ENCODE data around the gene SHISA5.

SHISA5 gene

GRCh38 chr3:48430708-48431101 lies 73.3 kb downstream of the SHISA5 start:
- DNase-seq (ENCODE audit: low read depth): no peak

DNA sequence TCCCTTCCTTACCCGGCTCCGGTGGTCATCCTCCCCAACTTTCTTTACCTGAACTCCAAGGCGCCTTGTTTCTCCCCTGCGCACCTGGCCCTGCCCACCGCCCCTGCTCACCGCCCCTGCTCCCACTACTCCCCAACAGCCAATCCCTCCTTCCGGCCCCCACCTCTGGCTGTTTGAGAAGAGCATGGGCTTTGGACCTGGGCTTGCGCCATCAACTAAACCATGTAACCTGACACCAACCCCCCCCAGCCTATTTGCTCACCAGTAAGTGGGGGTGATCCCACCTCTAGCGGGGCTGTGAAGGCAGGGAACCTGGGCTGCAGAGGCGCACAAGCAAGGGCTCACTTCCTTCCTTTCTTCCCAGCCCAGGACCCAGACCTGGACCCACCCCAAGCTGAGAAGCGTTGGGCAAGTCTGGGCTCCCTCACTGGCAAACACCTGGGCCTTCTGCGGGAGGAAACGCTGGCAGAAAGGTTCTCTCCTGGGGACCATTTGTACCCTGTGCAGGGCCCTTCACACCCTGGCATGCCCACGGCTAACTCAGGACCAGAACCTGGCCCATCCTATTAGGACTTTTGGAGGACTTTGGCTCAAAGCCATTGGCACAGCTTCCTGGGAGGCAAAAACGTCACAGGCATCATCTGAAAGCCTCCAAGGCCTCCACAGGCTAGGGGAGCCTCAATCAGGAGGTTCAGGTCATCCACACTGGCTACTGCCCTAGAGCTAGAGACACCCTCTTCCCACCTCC lies 73.8 kb downstream of the SHISA5 start, which contains the start of gene PLXNB1:
Gene PLXNB1, minus strand, starts transcription at position 127 of the 748 bp plus-strand sequence. CDS start 5,475 bp downstream, outside the sequence.
- peak; percentile 63 for DNase-seq (ENCODE audit: low read depth)

- DNase-seq (ENCODE audit: low read depth): peak; percentile 57
Observed at GRCh38 chr3:48429317-48429959, 74.5 kb downstream of the SHISA5 start.

GRCh38 chr3:48428572-48429316 lies 75.2 kb downstream of the SHISA5 start:
- DNase-seq (ENCODE audit: low read depth): peak; percentile 44

GRCh38 chr3:48428088-48428571 lies 75.8 kb downstream of the SHISA5 start:
- DNase-seq (ENCODE audit: low read depth): no peak

GRCh38 chr3:48427630-48427962 lies 76.4 kb downstream of the SHISA5 start:
- DNase-seq (ENCODE audit: low read depth): no peak

DNA sequence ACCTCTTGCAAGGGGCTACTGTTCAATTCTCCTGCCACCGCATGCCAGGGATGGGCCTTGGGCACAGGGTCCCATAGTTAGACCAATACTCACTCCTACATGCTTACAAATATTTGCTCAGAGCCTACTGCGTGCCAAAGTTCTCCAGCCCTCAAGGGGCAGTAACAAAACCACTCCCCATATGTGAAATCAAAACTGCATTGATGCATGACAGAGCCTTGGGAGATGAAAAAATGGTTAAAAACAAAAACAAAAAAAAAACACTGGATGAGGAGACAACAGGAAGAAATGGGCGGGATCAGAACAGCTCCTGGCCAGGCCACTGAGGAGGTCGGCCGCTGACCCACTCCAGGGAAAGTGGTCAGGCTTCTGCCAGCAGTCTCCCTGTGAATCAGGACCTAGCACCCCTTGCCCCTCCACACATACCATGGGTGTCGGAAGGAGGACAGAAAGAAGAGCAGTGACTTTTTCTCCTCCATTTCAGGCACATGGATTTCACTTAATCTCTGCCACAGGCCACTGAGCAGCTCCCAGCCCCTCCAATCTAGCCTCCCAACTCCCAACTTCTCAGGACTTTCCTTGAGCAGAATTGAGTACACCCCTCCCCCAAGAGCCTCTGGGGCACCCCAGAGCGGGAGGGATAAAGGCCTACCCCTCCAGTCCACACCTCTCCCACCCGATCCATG lies 76.9 kb downstream of the SHISA5 start:
- DNase-seq (ENCODE audit: low read depth): peak; percentile 9

GRCh38 chr3:48426401-48426909 lies 77.5 kb downstream of the SHISA5 start:
- no peak for DNase-seq (ENCODE audit: low read depth)

GRCh38 chr3:48425281-48425812 lies 78.6 kb downstream of the SHISA5 start:
- DNase-seq (ENCODE audit: low read depth): peak; percentile 35

DNA sequence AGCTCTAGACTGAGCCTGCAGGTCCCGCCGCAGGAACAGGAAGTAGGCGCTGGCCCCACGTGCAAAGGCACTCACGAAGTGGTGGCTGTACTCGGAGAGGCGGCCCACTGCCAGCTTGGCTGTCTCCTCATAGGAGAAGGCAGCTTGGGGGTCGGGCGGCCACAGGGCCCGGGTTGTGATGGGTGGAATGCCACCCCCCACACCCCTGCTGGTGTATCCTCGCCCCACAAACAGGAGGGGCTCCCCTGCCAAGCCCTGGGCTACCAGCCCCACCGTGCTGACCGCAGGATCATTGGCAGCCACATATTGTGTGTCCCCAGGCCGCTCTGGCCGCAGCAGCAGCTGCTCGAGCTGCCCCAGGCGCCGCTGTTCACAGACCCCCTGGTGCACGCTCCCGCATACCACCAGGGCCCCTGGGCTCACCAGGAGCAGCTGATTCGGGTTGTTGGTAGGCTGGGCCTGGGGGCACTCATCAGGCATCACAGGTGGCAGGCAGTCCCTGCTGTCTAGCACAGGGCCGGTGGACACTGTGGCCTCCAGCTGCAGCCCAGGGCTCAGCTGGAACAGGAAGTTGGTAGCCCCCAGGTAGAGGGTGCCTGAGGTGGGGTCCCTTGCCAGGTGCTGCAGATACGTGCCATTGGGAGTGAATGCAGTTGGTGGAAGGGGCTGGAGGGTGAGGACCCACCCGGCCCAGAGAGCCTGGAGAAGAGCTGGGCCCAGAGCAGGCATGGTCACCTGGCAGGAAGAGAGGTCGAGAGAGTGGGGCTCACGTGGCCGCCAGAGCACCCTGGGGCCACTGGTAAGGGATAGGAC lies 79.9 kb downstream of the SHISA5 start:
- no peak for DNase-seq (ENCODE audit: low read depth)

DNA sequence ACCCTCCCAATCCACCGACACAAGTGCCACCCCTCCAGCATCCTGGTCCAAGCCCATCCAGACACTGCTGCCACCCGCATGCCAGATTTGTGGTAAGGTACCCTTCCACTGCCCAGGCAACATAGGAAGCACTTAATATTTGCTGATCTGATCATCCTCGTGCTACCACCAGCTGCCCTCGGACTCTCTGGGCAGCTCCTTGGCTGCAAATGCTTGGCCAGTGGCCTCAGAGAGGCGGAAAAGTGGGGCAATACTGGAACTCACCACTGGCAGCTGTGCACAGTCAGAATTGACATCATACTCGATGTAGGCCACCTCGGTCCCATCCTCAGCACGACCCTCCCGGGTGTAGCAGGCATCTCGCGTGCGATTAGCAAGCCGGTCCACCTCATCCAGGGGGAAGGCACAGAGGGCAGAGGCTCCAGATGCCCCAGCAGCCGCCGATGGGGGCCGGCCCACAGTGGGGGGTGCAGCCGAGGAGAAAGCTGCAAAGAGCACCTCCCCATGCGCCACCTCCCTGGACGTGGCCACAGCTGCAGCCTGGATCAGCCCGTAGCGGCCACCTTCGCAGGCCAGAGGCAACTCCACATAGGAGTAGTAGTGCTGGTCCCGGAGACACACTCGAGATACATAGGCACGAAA lies 80.6 kb downstream of the SHISA5 start:
- DNase-seq (ENCODE audit: low read depth): no peak

DNA sequence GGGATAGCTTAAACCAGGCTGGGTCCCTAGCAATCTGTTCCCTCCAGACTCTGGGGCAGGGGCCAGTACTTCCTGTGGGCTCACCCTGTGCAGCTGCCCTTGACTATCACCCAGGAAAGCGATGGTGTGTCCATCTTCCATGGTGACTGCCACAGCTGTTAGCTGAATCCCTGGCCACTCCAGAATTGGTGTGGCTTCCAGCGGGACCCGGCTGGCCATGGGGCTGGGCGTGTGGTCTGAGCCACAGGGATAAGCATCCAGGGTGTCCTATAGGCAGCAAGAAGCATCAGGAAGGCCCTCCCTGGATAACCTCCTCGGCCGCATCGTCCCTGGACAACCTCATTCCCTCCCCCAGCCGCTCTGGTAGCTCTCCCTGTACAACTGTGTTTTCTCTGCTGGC lies 81.3 kb downstream of the SHISA5 start:
- DNase-seq (ENCODE audit: low read depth): no peak

- no peak for DNase-seq (ENCODE audit: low read depth)
Observed at GRCh38 chr3:48422272-48422671, 81.7 kb downstream of the SHISA5 start.

DNA sequence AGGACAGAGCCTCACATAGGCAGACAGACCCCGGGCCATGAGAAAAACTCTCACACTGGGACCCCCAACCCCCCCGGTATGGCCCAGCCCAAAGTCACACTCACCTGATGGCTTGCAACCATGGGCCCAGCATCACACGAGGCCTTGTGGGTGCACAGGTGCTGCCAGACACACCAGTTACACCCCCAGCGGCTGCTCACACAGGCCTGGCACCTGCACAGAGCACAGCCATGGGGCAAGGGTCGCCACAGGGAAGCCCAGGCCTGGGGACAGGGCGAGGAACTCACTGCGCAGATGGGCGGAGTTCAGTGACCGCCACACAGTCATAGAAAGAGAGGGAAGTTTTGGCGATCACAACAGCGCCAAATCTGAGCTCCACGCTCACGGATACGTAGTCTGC lies 83.4 kb downstream of the SHISA5 start:
- no peak for DNase-seq (ENCODE audit: low read depth)

- no peak for DNase-seq (ENCODE audit: low read depth)
Observed at GRCh38 chr3:48419597-48419996, 84.4 kb downstream of the SHISA5 start.

DNA sequence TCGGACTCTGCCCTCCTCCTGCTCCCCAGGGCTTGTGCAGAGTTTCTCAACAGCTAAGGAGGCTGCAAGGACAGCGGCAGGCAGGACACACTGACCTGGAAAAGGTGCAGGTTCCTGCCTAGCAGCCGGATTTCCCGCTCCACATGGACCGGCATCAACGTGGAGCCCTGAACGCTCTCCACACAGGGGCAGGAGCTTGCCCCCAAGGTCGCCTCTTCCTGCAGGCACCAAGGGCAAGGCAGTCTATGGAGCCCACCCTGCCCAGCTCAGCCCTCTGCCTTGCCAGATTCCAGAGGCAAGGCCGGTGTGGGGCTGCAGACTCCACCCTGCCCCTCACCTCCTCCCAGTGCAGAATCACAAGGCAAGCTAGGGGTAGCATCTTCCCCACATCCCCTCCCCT lies 84.8 kb downstream of the SHISA5 start:
- no peak for DNase-seq (ENCODE audit: low read depth)

DNA sequence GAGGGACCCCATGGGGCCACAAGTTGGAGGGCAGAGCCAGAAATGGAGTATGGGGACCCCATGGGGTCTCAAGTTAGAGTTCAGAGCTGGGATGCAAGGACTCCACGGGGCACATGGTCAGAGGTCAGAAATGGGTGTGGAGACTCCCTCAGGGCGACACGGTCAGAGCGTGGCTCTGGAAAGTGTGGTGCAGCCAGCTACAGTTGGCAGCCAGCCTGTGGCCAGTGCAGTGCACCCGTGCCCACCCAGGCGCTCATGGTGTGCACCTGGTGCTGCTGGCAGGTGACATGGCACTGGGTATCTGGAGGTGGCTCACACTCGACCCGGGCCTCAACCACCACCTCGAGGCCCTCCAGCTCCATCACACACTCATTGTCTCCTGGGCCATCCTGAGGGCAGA lies 85.3 kb downstream of the SHISA5 start:
- DNase-seq (ENCODE audit: low read depth): no peak

GRCh38 chr3:48418140-48418539 lies 85.8 kb downstream of the SHISA5 start:
- DNase-seq (ENCODE audit: low read depth): no peak
